NT2/D1 (cell line): ENCODE measurements around the gene N4BP2.
"Not testable (repeated sequence)": the region's sequence is repeated elsewhere in the genome, so short reads cannot be mapped to it uniquely, and the experiment has no call there.

Experiments
- DNase-seq: peaks from one replicate; pipeline ENCODE4 v3.0.0-alpha.2; 2011; ENCODE audit warnings: low read depth, low spot score
- H3K27me3 ChIP-seq: 2 replicates; pipeline ENCODE4 v1.6.0; 2011; ENCODE audit warnings: mild to moderate bottlenecking; ENCODE audit not compliant: insufficient read length, insufficient read depth
- H3K36me3 ChIP-seq: 2 replicates; pipeline ENCODE4 v1.6.1; 2011; ENCODE audit warnings: mild to moderate bottlenecking, low read length, mixed read lengths; ENCODE audit not compliant: insufficient read depth, insufficient read length
- H3K4me1 ChIP-seq: 2 replicates; pipeline ENCODE4 v1.5.1; 2011; ENCODE audit not compliant: insufficient read depth, insufficient read length
- H3K4me3 ChIP-seq: 2 replicates; pipeline ENCODE4 v1.5.1; 2011; ENCODE audit warnings: low read depth; ENCODE audit not compliant: insufficient read length
- H3K9ac ChIP-seq: 2 replicates; pipeline ENCODE4 v1.6.0; 2011; ENCODE audit warnings: low read depth; ENCODE audit not compliant: insufficient read length
- H3K9me3 ChIP-seq: 2 replicates; pipeline ENCODE4 v1.5.1; 2011; ENCODE audit warnings: mild to moderate bottlenecking, low read length; ENCODE audit not compliant: insufficient read depth
- SUZ12 ChIP-seq: IDR thresholded peaks from 2 replicates; pipeline ENCODE4 v1.6.1; 2011; ENCODE audit not compliant: insufficient read length, insufficient read depth; ENCODE audit errors: extremely low read depth
- YY1 ChIP-seq: IDR thresholded peaks from 2 replicates; pipeline ENCODE4 v1.6.1; 2011; ENCODE audit not compliant: insufficient read length, insufficient read depth
- ZNF274 ChIP-seq: IDR thresholded peaks from 2 replicates; pipeline ENCODE4 v1.6.1; 2011; ENCODE audit warnings: mild to moderate bottlenecking, low read depth, low read length

Gene N4BP2

GRCh38 chr4:40124690-40125089 is 68.0 kb downstream of the N4BP2 start:
- Histone ChIP-seq H3K9ac (no peak overlapping the region), H3K4me3 (no peak overlapping the region), H3K27me3 (no peaks in the 10 kb centered on the region), H3K4me1 (no peaks in the 10 kb centered on the region), H3K36me3 (peaks cover 9% of the 10 kb centered on the region), H3K9me3 (no peaks in the 10 kb centered on the region)
- TF ChIP-seq SUZ12: no peak
- no peak for TF ChIP-seq YY1
- TF ChIP-seq ZNF274: no peak
- DNase-seq: no peak

- Histone ChIP-seq H3K4me1 (no peaks in the 10 kb centered on the region), H3K27me3 (no peaks in the 10 kb centered on the region), H3K4me3 (no peak overlapping the region), H3K9me3 (no peaks in the 10 kb centered on the region), H3K36me3 (peaks cover 19% of the 10 kb centered on the region), H3K9ac (no peak overlapping the region)
- TF ChIP-seq SUZ12: no peak
- no peak for TF ChIP-seq YY1
- TF ChIP-seq ZNF274: no peak
- DNase-seq: no peak
Measured at GRCh38 chr4:40130401-40131036, 73.9 kb downstream of the N4BP2 start.

GRCh38 chr4:40132816-40133215 is 76.2 kb downstream of the N4BP2 start:
- H3K4me3 ChIP-seq: no peak overlapping the region
- no peaks in the 10 kb centered on the region for H3K4me1 ChIP-seq
- no peak for DNase-seq
- H3K36me3 ChIP-seq: peaks cover 22% of the 10 kb centered on the region
- no peaks in the 10 kb centered on the region for H3K9me3 ChIP-seq
- no peaks in the 10 kb centered on the region for H3K27me3 ChIP-seq
- H3K9ac ChIP-seq: no peak overlapping the region
- TF ChIP-seq SUZ12 (no peak), YY1 (no peak), ZNF274 (no peak)

GRCh38 chr4:40134206-40134917 is 77.7 kb downstream of the N4BP2 start:
- no peak overlapping the region for H3K4me3 ChIP-seq
- no peaks in the 10 kb centered on the region for H3K27me3 ChIP-seq
- no peak overlapping the region for H3K9ac ChIP-seq
- no peaks in the 10 kb centered on the region for H3K9me3 ChIP-seq
- H3K4me1 ChIP-seq: no peaks in the 10 kb centered on the region
- peaks cover 22% of the 10 kb centered on the region for H3K36me3 ChIP-seq
- no peak for DNase-seq
- no peak for TF ChIP-seq YY1
- TF ChIP-seq SUZ12: no peak
- TF ChIP-seq ZNF274: no peak

- not testable (repeated sequence) for DNase-seq, H3K4me1 ChIP-seq, H3K9ac ChIP-seq, H3K27me3 ChIP-seq, H3K9me3 ChIP-seq, H3K4me3 ChIP-seq
- H3K36me3 ChIP-seq: peaks cover 23% of the 10 kb centered on the region
Measured at GRCh38 chr4:40136202-40136601, 79.6 kb downstream of the N4BP2 start.

GRCh38 chr4:40140196-40140595 is 83.5 kb downstream of the N4BP2 start:
- DNase-seq: no peak
- Histone ChIP-seq H3K9ac (no peak overlapping the region), H3K4me1 (no peaks in the 10 kb centered on the region), H3K4me3 (no peak overlapping the region), H3K9me3 (peaks cover 5% of the 10 kb centered on the region; the same call in 1 of the 2 replicates), H3K27me3 (no peaks in the 10 kb centered on the region), H3K36me3 (peaks cover 31% of the 10 kb centered on the region)
- TF ChIP-seq YY1 (no peak), SUZ12 (no peak), ZNF274 (no peak)

GRCh38 chr4:40140597-40140996 is 83.9 kb downstream of the N4BP2 start:
- not testable (repeated sequence) for H3K27me3 ChIP-seq, H3K9ac ChIP-seq, H3K4me1 ChIP-seq, H3K4me3 ChIP-seq, H3K9me3 ChIP-seq, DNase-seq
- H3K36me3 ChIP-seq: peaks cover 35% of the 10 kb centered on the region
